Measurements from ENCODE around the gene ITIH4. TPM values are rescaled to one million over a fixed set of nuclear protein-coding genes. Genes with fewer than 3 reads are reported as not detected.

Gene ITIH4
- total RNA-seq, 1 donor from 2014 or later: 14.0 TPM

- no peak for TF ChIP-seq CTCF (conservative IDR thresholded peaks at IDR 0.05)
- H3K9me3 Mint-ChIP-seq: no peaks in the 10 kb centered on the region
- no peaks in the 10 kb centered on the region for H3K27me3 Mint-ChIP-seq
- DNase-seq (ENCODE audit: extremely low spot score, unreplicated experiment): no peak
- H3K36me3 Mint-ChIP-seq: no peaks in the 10 kb centered on the region
- no peaks in the 10 kb centered on the region for H3K4me1 Mint-ChIP-seq (ENCODE audit: unreplicated experiment)
- H3K27ac Mint-ChIP-seq: no peak overlapping the region
- H3K4me3 Mint-ChIP-seq: no peak overlapping the region
Observed at GRCh38 chr3:52827441-52827840, 3.0 kb downstream of the ITIH4 start.

- H3K9me3 Mint-ChIP-seq: no peaks in the 10 kb centered on the region
- no peak overlapping the region for H3K4me3 Mint-ChIP-seq
- peaks cover 5% of the 10 kb centered on the region for H3K4me1 Mint-ChIP-seq (ENCODE audit: unreplicated experiment)
- DNase-seq (ENCODE audit: extremely low spot score, unreplicated experiment): no peak
- H3K36me3 Mint-ChIP-seq: no peaks in the 10 kb centered on the region
- TF ChIP-seq CTCF (conservative IDR thresholded peaks at IDR 0.05): no peak
- H3K27me3 Mint-ChIP-seq: no peaks in the 10 kb centered on the region
- no peak overlapping the region for H3K27ac Mint-ChIP-seq
Observed at GRCh38 chr3:52824037-52824436, 6.4 kb downstream of the ITIH4 start.

GRCh38 chr3:52822363-52822762 lies 8.1 kb downstream of the ITIH4 start:
- Mint-ChIP-seq H3K36me3 (no peaks in the 10 kb centered on the region), H3K4me1 (ENCODE audit: unreplicated experiment) (peaks cover 5% of the 10 kb centered on the region), H3K4me3 (no peak overlapping the region), H3K27me3 (no peaks in the 10 kb centered on the region), H3K27ac (no peak overlapping the region), H3K9me3 (no peaks in the 10 kb centered on the region)
- no peak for TF ChIP-seq CTCF (conservative IDR thresholded peaks at IDR 0.05)
- DNase-seq (ENCODE audit: extremely low spot score, unreplicated experiment): no peak

- H3K9me3 Mint-ChIP-seq: no peaks in the 10 kb centered on the region
- no peak overlapping the region for H3K27ac Mint-ChIP-seq
- no peaks in the 10 kb centered on the region for H3K36me3 Mint-ChIP-seq
- H3K27me3 Mint-ChIP-seq: no peaks in the 10 kb centered on the region
- peak; percentile 74 for TF ChIP-seq CTCF (conservative IDR thresholded peaks at IDR 0.05)
- no peak for DNase-seq (ENCODE audit: extremely low spot score, unreplicated experiment)
- H3K4me3 Mint-ChIP-seq: no peak overlapping the region
- peaks cover 5% of the 10 kb centered on the region for H3K4me1 Mint-ChIP-seq (ENCODE audit: unreplicated experiment)
Observed at GRCh38 chr3:52820736-52821135, 9.7 kb downstream of the ITIH4 start.

DNA sequence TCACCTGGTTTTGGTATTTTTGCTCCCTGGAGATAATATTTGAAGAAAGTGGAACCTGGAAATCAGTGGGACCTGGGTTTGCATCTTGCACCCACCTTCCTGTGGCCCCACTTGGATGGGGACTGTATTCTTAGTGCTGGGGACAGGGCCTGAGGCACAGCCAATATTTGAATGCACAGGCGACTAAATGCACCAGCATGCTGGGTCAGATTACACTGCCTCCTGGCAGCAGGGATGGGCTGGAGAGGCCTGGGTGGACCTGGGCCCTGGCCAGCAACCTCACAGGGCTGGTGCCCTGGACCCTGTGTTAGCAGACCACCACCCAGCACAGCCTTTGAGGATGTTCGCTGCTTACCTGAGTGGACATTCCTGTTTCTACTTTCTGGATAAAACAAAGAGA lies 10.5 kb downstream of the ITIH4 start:
- TF ChIP-seq CTCF (conservative IDR thresholded peaks at IDR 0.05): no peak
- Mint-ChIP-seq H3K36me3 (no peaks in the 10 kb centered on the region), H3K4me1 (ENCODE audit: unreplicated experiment) (peaks cover 5% of the 10 kb centered on the region), H3K27me3 (no peaks in the 10 kb centered on the region), H3K4me3 (no peak overlapping the region), H3K27ac (no peak overlapping the region), H3K9me3 (no peaks in the 10 kb centered on the region)
- no peak for DNase-seq (ENCODE audit: extremely low spot score, unreplicated experiment)

- H3K36me3 Mint-ChIP-seq: no peaks in the 10 kb centered on the region
- no peak for TF ChIP-seq CTCF (conservative IDR thresholded peaks at IDR 0.05)
- H3K4me1 Mint-ChIP-seq (ENCODE audit: unreplicated experiment): peaks cover 5% of the 10 kb centered on the region
- no peak overlapping the region for H3K27ac Mint-ChIP-seq
- no peaks in the 10 kb centered on the region for H3K9me3 Mint-ChIP-seq
- DNase-seq (ENCODE audit: extremely low spot score, unreplicated experiment): no peak
- no peak overlapping the region for H3K4me3 Mint-ChIP-seq
- H3K27me3 Mint-ChIP-seq: no peaks in the 10 kb centered on the region
Observed at GRCh38 chr3:52817860-52818259, 12.6 kb downstream of the ITIH4 start.

Data from type B pancreatic cell (in vitro differentiated cells).